Trophoblast cell (in vitro differentiated cells and primary cell): ENCODE measurements around the gene KLHL42.

Experiments
- DNase-seq, 2 donors: peaks; one replicate each; pipeline ENCODE4 v3.0.0-alpha.2; 2016
- H2AFZ ChIP-seq: 2 replicates; pipeline ENCODE4 v1.6.1; 2013; ENCODE audit warnings: low read length, moderate library complexity, mild to moderate bottlenecking; ENCODE audit not compliant: insufficient read depth, poor library complexity
- H2AK5ac ChIP-seq: 2 replicates; pipeline ENCODE4 v1.6.1; 2013; ENCODE audit warnings: mild to moderate bottlenecking, low read length
- H2BK120ac ChIP-seq: 2 replicates; pipeline ENCODE4 v1.6.1; 2013; ENCODE audit warnings: low read length, mild to moderate bottlenecking, moderate library complexity; ENCODE audit not compliant: insufficient read depth, poor library complexity
- H2BK12ac ChIP-seq: 2 replicates; pipeline ENCODE4 v1.6.1; 2013; ENCODE audit warnings: mild to moderate bottlenecking, low read length, moderate library complexity
- H2BK5ac ChIP-seq: 2 replicates; pipeline ENCODE4 v1.6.1; 2013; ENCODE audit warnings: low read length, low read depth, moderate library complexity, mild to moderate bottlenecking; ENCODE audit not compliant: poor library complexity
- H3K14ac ChIP-seq: 2 replicates; pipeline ENCODE4 v1.6.1; 2013; ENCODE audit warnings: mild to moderate bottlenecking, low read length
- H3K18ac ChIP-seq: 2 replicates; pipeline ENCODE4 v1.6.1; 2013; ENCODE audit warnings: mild to moderate bottlenecking, low read length
- H3K23ac ChIP-seq: 2 replicates; pipeline ENCODE4 v1.6.1; 2013; ENCODE audit warnings: low read length
- H3K27ac ChIP-seq: 2 replicates; pipeline ENCODE4 v1.5.1; 2013; ENCODE audit warnings: low read depth, mild to moderate bottlenecking, inconsistent platforms, low read length, moderate library complexity
- H3K27me3 ChIP-seq: 2 replicates; pipeline ENCODE4 v1.6.1; 2013; ENCODE audit warnings: inconsistent platforms, mild to moderate bottlenecking, low read length, moderate library complexity; ENCODE audit not compliant: insufficient read depth
- H3K36me3 ChIP-seq, 2 experiments: 1 replicate in 1 of 2; 2 replicates in 1 of 2; pipeline ENCODE4 v1.6.1; 2013; ENCODE audit warnings: low read length in 2 of 2, mild to moderate bottlenecking in 2 of 2, moderate library complexity in 1 of 2; ENCODE audit not compliant: insufficient read depth in 2 of 2, control insufficient read depth in 1 of 2
- H3K4ac ChIP-seq: 2 replicates; pipeline ENCODE4 v1.6.1; 2013; ENCODE audit warnings: low read depth, mild to moderate bottlenecking, low read length, moderate library complexity
- H3K4me1 ChIP-seq, 2 experiments: 1 replicate in 1 of 2; 2 replicates in 1 of 2; pipeline ENCODE4 v1.6.1; 2013; ENCODE audit warnings: low read length in 2 of 2, mild to moderate bottlenecking in 2 of 2, moderate library complexity in 1 of 2; ENCODE audit not compliant: insufficient read depth in 2 of 2, control insufficient read depth in 1 of 2
- H3K4me2 ChIP-seq: 2 replicates; pipeline ENCODE4 v1.6.1; 2013; ENCODE audit warnings: inconsistent platforms, mild to moderate bottlenecking, low read length, moderate library complexity
- H3K4me3 ChIP-seq: 2 replicates; pipeline ENCODE4 v1.5.1; 2013; ENCODE audit warnings: mild to moderate bottlenecking, low read depth, low read length, inconsistent platforms
- H3K79me1 ChIP-seq: one replicate; pipeline ENCODE4 v1.6.1; 2013; ENCODE audit warnings: low read length
- H3K79me2 ChIP-seq: 2 replicates; pipeline ENCODE4 v1.6.1; 2013; ENCODE audit warnings: low read length, mild to moderate bottlenecking; ENCODE audit not compliant: control insufficient read depth, insufficient read depth, poor library complexity
- H3K9ac ChIP-seq: 2 replicates; pipeline ENCODE4 v1.6.1; 2013; ENCODE audit warnings: mild to moderate bottlenecking, low read length
- H3K9me3 ChIP-seq: 2 replicates; pipeline ENCODE4 v1.6.1; 2013; ENCODE audit warnings: low read depth, mild to moderate bottlenecking, control low read depth, inconsistent platforms, low read length; ENCODE audit not compliant: insufficient read depth
- H4K12ac ChIP-seq: 2 replicates; pipeline ENCODE4 v1.6.1; 2013; ENCODE audit warnings: low read depth, mild to moderate bottlenecking, low read length, moderate library complexity
- H4K8ac ChIP-seq: 2 replicates; pipeline ENCODE4 v1.6.1; 2013; ENCODE audit warnings: low read depth, mild to moderate bottlenecking, low read length, moderate library complexity
- H4K91ac ChIP-seq: one replicate; pipeline ENCODE4 v1.6.1; 2013; ENCODE audit warnings: low read depth, mild to moderate bottlenecking, low read length, moderate library complexity
- WGBS: extraction: QIAGEN DNeasy Blood & Tissue Kit; methylation state at CpG from one replicate; pipeline ENCODE4 v1.1.7; 2013; ENCODE audit warnings: missing lambda C conversion rate; ENCODE audit not compliant: insufficient read length, insufficient coverage; ENCODE audit errors: extremely low coverage; 5-methylcytosine and 5-hydroxymethylcytosine counted together

KLHL42 gene

DNA sequence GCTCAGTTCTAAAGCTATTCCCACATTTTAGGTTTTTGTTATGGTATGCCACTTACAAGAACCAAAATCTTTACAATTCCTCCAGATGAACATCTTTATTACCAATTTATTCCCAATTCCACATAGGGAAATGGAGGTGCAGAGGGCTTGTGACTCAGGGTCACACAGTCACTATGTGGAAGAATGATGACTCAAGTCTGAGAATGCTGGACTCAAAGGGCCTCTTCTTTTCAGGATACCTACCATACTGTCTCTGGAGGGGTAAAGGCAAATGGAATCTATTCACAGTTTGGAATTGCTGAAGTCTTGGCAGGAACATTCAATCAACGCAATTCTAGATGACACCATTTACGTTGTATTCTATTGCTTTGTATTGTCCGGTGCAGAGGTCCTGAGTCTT lies 48.2 kb downstream of the KLHL42 start:
- H2BK120ac ChIP-seq = no peak overlapping the region

DNA sequence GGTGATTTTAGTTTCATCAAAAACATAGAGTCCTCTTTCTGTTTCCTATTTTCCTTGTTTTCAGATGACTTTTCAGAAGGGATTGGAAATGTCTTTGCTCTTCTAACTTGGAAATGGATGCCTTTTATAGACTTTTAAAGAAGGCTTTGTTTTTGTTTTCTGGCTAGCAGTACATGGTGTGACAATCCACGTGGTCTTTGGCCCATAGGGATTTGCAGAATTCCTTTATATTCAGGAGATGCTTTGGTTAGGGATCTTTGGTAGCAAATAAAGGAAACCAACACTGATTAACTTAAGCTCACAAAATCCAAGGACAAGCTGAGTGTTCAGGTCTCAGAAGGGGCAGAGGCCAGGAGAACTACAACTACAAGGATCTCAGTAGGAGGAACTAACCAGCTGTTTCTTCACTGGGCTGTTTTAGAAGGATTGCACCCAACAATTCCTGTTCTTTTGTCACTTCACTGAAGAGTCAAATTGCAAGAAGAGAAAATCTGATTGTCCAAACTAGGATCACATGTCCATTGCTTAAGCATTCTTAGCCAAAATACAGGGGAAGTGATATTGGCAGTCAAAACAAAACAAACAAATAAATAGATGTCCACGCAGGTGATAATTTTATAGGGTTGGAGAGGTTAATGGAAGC lies 58.6 kb downstream of the KLHL42 start:
- no peaks in the 10 kb centered on the region for H3K79me1 ChIP-seq
- H2AK5ac ChIP-seq = no peak overlapping the region
- no peak overlapping the region for H3K27ac ChIP-seq
- no peaks in the 10 kb centered on the region for H3K36me3 ChIP-seq
- WGBS = no CpG with 5 or more reads among the region's 2 CpGs
- no peak overlapping the region for H3K14ac ChIP-seq
- H3K4me2 ChIP-seq = no peak overlapping the region
- no peak overlapping the region for H2BK12ac ChIP-seq
- no peak for DNase-seq
- H4K12ac ChIP-seq = no peak overlapping the region
- H2BK120ac ChIP-seq = no peak overlapping the region
- H2BK5ac ChIP-seq = no peak overlapping the region
- H3K9me3 ChIP-seq = no peaks in the 10 kb centered on the region
- H3K18ac ChIP-seq = no peak overlapping the region
- no peaks in the 10 kb centered on the region for H3K27me3 ChIP-seq
- H2AFZ ChIP-seq = no peak overlapping the region
- no peak overlapping the region for H3K23ac ChIP-seq
- no peak overlapping the region for H4K91ac ChIP-seq
- H3K9ac ChIP-seq = no peak overlapping the region
- no peak overlapping the region for H3K4ac ChIP-seq
- H3K4me3 ChIP-seq = no peak overlapping the region
- H3K79me2 ChIP-seq = no peaks in the 10 kb centered on the region
- peaks cover 0 to 2% of the 10 kb centered on the region in 2 experiments for H3K4me1 ChIP-seq
- H4K8ac ChIP-seq = no peak overlapping the region

More for the DNA sequence above, 48.2 kb downstream of the KLHL42 start:
- Histone ChIP-seq H3K4me2 (no peak overlapping the region), H3K18ac (no peak overlapping the region), H3K79me2 (no peaks in the 10 kb centered on the region), H4K12ac (no peak overlapping the region), H3K23ac (no peak overlapping the region), H2AK5ac (no peak overlapping the region), H3K27me3 (no peaks in the 10 kb centered on the region), H2BK5ac (no peak overlapping the region), H4K91ac (no peak overlapping the region), H3K4me1 (no peaks in the 10 kb centered on the region), H3K36me3 (no peaks in the 10 kb centered on the region), H3K27ac (no peak overlapping the region), H4K8ac (no peak overlapping the region), H2BK12ac (no peak overlapping the region), H3K79me1 (no peaks in the 10 kb centered on the region), H3K9ac (no peak overlapping the region), H3K4me3 (no peak overlapping the region), H3K4ac (no peak overlapping the region), H3K9me3 (no peaks in the 10 kb centered on the region), H3K14ac (no peak overlapping the region), H2AFZ (no peak overlapping the region)
- no CpG with 5 or more reads among the region's 3 CpGs for WGBS
- no peak for DNase-seq

DNA sequence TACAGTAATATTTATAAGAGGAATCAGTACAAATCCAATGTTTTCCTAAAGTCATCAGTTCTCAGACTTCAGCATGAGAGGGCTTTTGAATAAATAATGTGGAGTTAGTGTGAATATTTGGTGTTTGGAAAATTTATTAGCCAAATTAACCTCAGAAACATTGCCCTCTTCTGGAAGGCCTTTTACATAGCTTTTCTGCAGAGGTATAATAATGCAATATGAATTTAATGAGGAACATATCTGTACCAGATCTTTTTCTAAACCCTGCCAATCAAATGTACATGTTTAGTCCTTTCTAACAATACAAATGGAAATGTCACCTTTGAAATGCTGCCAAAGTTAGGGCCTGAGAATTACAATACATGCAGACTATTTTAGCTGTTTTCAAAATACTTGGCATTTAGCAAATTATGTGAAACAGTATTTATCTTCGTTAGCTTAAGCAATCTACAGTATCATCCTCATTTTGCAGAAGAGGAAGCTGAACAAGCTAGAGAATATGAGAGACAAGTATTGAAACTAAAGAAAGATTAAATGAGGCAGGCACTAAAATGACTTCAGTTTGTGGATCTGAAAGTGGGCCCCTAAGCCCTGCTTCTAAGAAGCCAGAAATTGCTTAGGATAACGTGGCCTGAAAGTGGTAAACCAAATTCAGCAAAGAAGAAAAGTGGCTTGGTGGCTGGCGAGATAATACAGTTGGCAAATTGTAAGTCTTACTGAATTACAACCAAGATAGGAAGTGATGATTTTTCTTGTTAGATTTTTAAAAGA lies 60.4 kb downstream of the KLHL42 start:
- no peak overlapping the region for H3K9ac ChIP-seq
- no peak overlapping the region for H2AFZ ChIP-seq
- DNase-seq = peak in 1 of 2 donors; percentile 17
- no peak overlapping the region for H3K23ac ChIP-seq
- H3K18ac ChIP-seq = no peak overlapping the region
- no peak overlapping the region for H4K8ac ChIP-seq
- no peak overlapping the region for H4K12ac ChIP-seq
- WGBS = no CpG with 5 or more reads among the region's 3 CpGs
- H3K4me2 ChIP-seq = no peak overlapping the region
- no peaks in the 10 kb centered on the region for H3K79me2 ChIP-seq
- peaks cover 0 to 2% of the 10 kb centered on the region in 2 experiments for H3K4me1 ChIP-seq
- no peak overlapping the region for H2BK120ac ChIP-seq
- no peak overlapping the region for H2BK5ac ChIP-seq
- no peak overlapping the region for H3K27ac ChIP-seq
- no peak overlapping the region for H2AK5ac ChIP-seq
- no peak overlapping the region for H3K4me3 ChIP-seq
- H3K36me3 ChIP-seq = no peaks in the 10 kb centered on the region
- no peak overlapping the region for H3K14ac ChIP-seq
- no peaks in the 10 kb centered on the region for H3K27me3 ChIP-seq
- H3K4ac ChIP-seq = no peak overlapping the region
- no peaks in the 10 kb centered on the region for H3K79me1 ChIP-seq
- no peaks in the 10 kb centered on the region for H3K9me3 ChIP-seq
- no peak overlapping the region for H2BK12ac ChIP-seq
- H4K91ac ChIP-seq = no peak overlapping the region

DNA sequence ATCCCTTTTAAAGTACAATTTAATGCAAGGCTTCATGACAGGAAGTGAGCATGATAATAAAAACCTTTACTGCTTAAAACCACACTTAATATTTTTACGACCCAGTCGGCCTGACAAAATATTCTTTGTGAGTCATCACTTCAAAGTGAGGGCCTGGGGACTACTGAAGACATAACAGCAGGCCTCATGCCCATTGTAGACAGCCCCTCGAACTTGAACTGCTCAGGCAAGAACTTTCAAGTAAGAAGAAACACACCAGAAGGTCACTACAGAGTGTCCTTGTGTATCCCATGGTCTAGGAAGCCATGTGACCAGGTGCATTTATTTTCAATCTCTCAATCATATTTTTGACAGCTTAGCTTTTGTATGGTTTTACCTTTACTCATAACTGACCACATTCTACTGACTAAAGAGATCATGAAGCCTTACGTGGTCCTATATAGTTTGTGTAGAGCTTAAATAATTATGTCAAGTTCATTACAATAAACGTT lies 61.4 kb downstream of the KLHL42 start:
- Histone ChIP-seq H2BK12ac (no peak overlapping the region), H3K4me3 (no peak overlapping the region), H2AK5ac (no peak overlapping the region), H3K79me2 (no peaks in the 10 kb centered on the region), H3K23ac (no peak overlapping the region), H4K8ac (no peak overlapping the region), H3K27ac (no peak overlapping the region), H3K4me1 (peaks cover 0 to 2% of the 10 kb centered on the region in 2 experiments), H4K91ac (no peak overlapping the region), H2AFZ (no peak overlapping the region), H3K18ac (no peak overlapping the region), H3K9me3 (no peaks in the 10 kb centered on the region), H3K9ac (no peak overlapping the region), H3K27me3 (no peaks in the 10 kb centered on the region), H4K12ac (no peak overlapping the region), H3K4ac (no peak overlapping the region), H2BK120ac (no peak overlapping the region), H3K36me3 (no peaks in the 10 kb centered on the region), H3K79me1 (no peaks in the 10 kb centered on the region), H3K14ac (no peak overlapping the region), H2BK5ac (no peak overlapping the region), H3K4me2 (no peak overlapping the region)
- WGBS = no CpG with 5 or more reads among the region's 5 CpGs
- no peak for DNase-seq
